Stimulated activated CD8-positive, alpha-beta memory T cell treated with anti-CD3 and anti-CD28 coated beads, Interleukin-12 subunit alpha, Interleukin-12 subunit beta, amount 100 ng/mL, for 24 hours (primary cell): Measurements from ENCODE around the gene OR52E5.

ENCODE experiments used
- DNase-seq: peaks from one replicate; pipeline ENCODE4 v3.0.0-alpha.2; 2020; ENCODE audit errors: extremely low read depth

The OR52E5 gene

GRCh38 chr11:5892908-5893307, at the start of gene OR52E5:
Gene OR52E5, plus strand, starts transcription at chr11:5893208. Its CDS starts 7,569 bp downstream, at chr11:5900777.
- no peak for DNase-seq

- no peak for DNase-seq
Observed at GRCh38 chr11:5846701-5847100, 46.3 kb upstream of the OR52E5 start.

- DNase-seq, result no peak
Observed at GRCh38 chr11:5847711-5848110, 45.3 kb upstream of the OR52E5 start.

GRCh38 chr11:5851002-5851401, 42.0 kb upstream of the OR52E5 start:
- DNase-seq, result no peak

- no peak for DNase-seq
Observed at GRCh38 chr11:5857590-5857989, 35.4 kb upstream of the OR52E5 start, which contains the start of gene OR52E8. Gene OR52E8, minus strand, starts transcription at chr11:5857690. Its CDS starts 0 bp downstream, at chr11:5857690.

GRCh38 chr11:5865826-5866225, 27.2 kb upstream of the OR52E5 start:
- no peak for DNase-seq

- DNase-seq, result no peak
Observed at GRCh38 chr11:5878564-5878963, 14.4 kb upstream of the OR52E5 start.

GRCh38 chr11:5880329-5880728, 12.7 kb upstream of the OR52E5 start, which contains the start of gene OR52E4:
Gene OR52E4, plus strand, starts transcription at chr11:5880629. Its CDS starts 3,664 bp downstream, at chr11:5884293.
- no peak for DNase-seq

- no peak for DNase-seq
Observed at GRCh38 chr11:5881756-5882155, 11.3 kb upstream of the OR52E5 start.

GRCh38 chr11:5887172-5887571, 5.8 kb upstream of the OR52E5 start:
- DNase-seq, result no peak

GRCh38 chr11:5887661-5888060, 5.3 kb upstream of the OR52E5 start:
- DNase-seq, result no peak

- DNase-seq, result no peak
Observed at GRCh38 chr11:5891216-5891800, 1.7 kb upstream of the OR52E5 start.

- DNase-seq, result no peak
Observed at GRCh38 chr11:5899534-5899933, 6.5 kb downstream of the OR52E5 start.

- DNase-seq, result no peak
Observed at GRCh38 chr11:5910540-5910939, 17.5 kb downstream of the OR52E5 start.

GRCh38 chr11:5922749-5923426, 29.9 kb downstream of the OR52E5 start:
- no peak for DNase-seq

- no peak for DNase-seq
Observed at GRCh38 chr11:5923427-5923776, 30.4 kb downstream of the OR52E5 start.

- DNase-seq, result no peak
Observed at GRCh38 chr11:5923794-5924193, 30.8 kb downstream of the OR52E5 start.

GRCh38 chr11:5928271-5928670, 35.3 kb downstream of the OR52E5 start:
- no peak for DNase-seq

GRCh38 chr11:5928811-5929210, 35.8 kb downstream of the OR52E5 start:
- DNase-seq, result no peak

- no peak for DNase-seq
Observed at GRCh38 chr11:5929571-5930368, 36.8 kb downstream of the OR52E5 start.

- no peak for DNase-seq
Observed at GRCh38 chr11:5930614-5931013, 37.6 kb downstream of the OR52E5 start.

- DNase-seq, result no peak
Observed at GRCh38 chr11:5931061-5931460, 38.1 kb downstream of the OR52E5 start.

- DNase-seq, result no peak
Observed at GRCh38 chr11:5932671-5933070, 39.7 kb downstream of the OR52E5 start.
